ENCODE data around the gene CEP131.

Gene CEP131

GRCh38 chr17:81188491-81188840 is 34.3 kb downstream of the CEP131 start:
- TF ChIP-seq, protein P1, sequence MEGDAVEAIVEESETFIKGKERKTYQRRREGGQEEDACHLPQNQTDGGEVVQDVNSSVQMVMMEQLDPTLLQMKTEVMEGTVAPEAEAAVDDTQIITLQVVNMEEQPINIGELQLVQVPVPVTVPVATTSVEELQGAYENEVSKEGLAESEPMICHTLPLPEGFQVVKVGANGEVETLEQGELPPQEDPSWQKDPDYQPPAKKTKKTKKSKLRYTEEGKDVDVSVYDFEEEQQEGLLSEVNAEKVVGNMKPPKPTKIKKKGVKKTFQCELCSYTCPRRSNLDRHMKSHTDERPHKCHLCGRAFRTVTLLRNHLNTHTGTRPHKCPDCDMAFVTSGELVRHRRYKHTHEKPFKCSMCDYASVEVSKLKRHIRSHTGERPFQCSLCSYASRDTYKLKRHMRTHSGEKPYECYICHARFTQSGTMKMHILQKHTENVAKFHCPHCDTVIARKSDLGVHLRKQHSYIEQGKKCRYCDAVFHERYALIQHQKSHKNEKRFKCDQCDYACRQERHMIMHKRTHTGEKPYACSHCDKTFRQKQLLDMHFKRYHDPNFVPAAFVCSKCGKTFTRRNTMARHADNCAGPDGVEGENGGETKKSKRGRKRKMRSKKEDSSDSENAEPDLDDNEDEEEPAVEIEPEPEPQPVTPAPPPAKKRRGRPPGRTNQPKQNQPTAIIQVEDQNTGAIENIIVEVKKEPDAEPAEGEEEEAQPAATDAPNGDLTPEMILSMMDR (conservative IDR thresholded peaks at IDR 0.05; ENCODE audit: control insufficient read depth, insufficient read depth, low read depth, low read length): no peak
- DNase-seq (ENCODE audit: low read depth): no peak
- no peak overlapping the region for H3K4me3 ChIP-seq (ENCODE audit: control insufficient read depth, low read depth, low read length)

- DNase-seq (ENCODE audit: low read depth): no peak
- TF ChIP-seq, protein P1 (conservative IDR thresholded peaks at IDR 0.05; ENCODE audit: control insufficient read depth, insufficient read depth, low read depth, low read length): no peak
Observed at GRCh38 chr17:81187586-81188490, 34.9 kb downstream of the CEP131 start.

GRCh38 chr17:81187120-81187519 is 35.6 kb downstream of the CEP131 start:
- TF ChIP-seq, protein P1 (conservative IDR thresholded peaks at IDR 0.05; ENCODE audit: control insufficient read depth, insufficient read depth, low read depth, low read length): no peak
- no peak for DNase-seq (ENCODE audit: low read depth)
- no peak overlapping the region for H3K4me3 ChIP-seq (ENCODE audit: control insufficient read depth, low read depth, low read length)

More at GRCh38 chr17:81187586-81188490, 34.9 kb downstream of the CEP131 start:
- no peak overlapping the region for H3K4me3 ChIP-seq (ENCODE audit: control insufficient read depth, low read depth, low read length)

- TF ChIP-seq, protein P1 (conservative IDR thresholded peaks at IDR 0.05; ENCODE audit: control insufficient read depth, insufficient read depth, low read depth, low read length): no peak
- H3K4me3 ChIP-seq (ENCODE audit: control insufficient read depth, low read depth, low read length): no peak overlapping the region
- DNase-seq (ENCODE audit: low read depth): no peak
Observed at GRCh38 chr17:81186203-81186602, 36.6 kb downstream of the CEP131 start.

DNA sequence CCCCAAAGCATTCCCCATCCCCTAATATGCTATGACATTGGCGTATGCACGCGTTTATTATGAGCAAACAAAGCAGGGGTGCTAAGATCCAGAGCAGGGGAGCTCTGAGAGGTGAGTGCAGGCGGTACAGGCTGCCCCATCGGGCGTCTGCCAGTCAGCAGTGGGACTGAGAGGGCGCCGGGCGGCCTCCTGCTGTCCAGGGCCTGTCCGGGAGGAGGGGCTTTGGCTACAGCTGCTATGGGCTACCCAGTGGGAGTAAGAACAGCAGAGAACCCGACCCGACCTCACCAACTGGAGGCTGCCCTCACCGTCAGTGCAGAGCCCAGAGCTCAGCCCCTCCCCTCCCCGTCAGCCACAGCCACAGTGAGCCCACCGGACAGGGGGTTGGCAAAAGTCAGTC is 38.2 kb downstream of the CEP131 start:
- no peak for DNase-seq (ENCODE audit: low read depth)

DNA sequence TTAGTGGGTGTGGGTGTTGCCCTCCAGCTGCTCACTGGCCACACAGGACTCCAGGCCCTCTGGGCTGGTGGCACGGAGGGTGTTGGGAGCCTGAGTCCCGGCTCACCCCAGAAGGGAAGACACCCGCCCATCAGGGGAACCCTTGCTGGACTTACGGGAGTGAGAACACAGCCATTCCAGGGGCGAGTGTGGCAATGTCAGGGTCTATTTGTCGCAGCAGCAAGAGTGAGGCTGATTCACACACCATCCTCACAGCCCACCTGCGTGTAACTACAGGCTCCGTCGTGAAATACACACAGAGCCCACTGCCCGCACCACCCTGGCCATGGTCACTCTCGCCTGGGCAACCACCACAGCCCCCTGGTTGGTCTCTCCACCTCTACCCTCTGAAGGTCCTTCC is 39.0 kb downstream of the CEP131 start:
- H3K4me3 ChIP-seq (ENCODE audit: control insufficient read depth, low read depth, low read length): no peak overlapping the region
- DNase-seq (ENCODE audit: low read depth): no peak
- TF ChIP-seq, protein P1 (conservative IDR thresholded peaks at IDR 0.05; ENCODE audit: control insufficient read depth, insufficient read depth, low read depth, low read length): no peak

More for the DNA sequence above, 38.2 kb downstream of the CEP131 start:
- TF ChIP-seq, protein P1 (conservative IDR thresholded peaks at IDR 0.05; ENCODE audit: control insufficient read depth, insufficient read depth, low read depth, low read length): no peak
- no peak overlapping the region for H3K4me3 ChIP-seq (ENCODE audit: control insufficient read depth, low read depth, low read length)

Data from fibroblast of mammary gland (primary cell).